Non-pigmented ciliary epithelial cell (primary cell): Measurements from ENCODE around the gene SLC25A22.

Experiments
- DNase-seq: peaks from one replicate; pipeline ENCODE4 v3.0.0-alpha.2; 2010; ENCODE audit warnings: low read depth

Gene SLC25A22

GRCh38 chr11:833849-834311 lies 35.8 kb upstream of the SLC25A22 start:
- no peak for DNase-seq

- no peak for DNase-seq
These were observed 35.2 kb upstream of the SLC25A22 start for GRCh38 chr11:833114-833791.

DNA sequence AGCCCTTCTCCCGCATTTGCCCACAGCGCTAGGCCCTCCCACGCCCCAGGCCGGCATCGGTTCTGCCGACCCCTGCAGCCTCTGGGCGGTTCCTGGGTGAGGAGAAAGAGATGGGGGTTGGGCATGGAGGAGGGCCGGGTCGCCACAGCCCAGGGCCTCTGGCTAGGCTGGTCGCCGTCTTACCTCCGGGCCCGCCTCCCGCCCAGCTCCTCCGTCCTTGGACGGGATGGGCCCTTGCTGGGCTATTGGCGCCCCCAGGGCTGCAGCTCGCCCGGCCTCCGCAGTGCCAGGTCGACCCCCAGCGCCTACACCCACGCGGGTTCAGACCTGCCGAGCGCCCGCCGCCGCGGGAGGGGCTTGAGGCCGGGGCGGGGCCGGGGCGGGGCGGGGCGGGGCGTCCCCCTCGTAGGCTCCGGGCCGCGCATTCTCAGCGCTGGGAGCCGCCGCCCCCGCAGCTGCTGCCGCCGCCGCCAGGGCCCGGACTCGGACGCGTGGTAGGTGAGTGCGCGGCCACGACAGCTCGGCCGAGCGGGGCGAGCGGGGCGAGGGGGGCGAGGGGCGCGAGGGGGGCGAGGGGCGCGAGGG lies 34.5 kb upstream of the SLC25A22 start, which contains the start of gene CD151:
Gene CD151 (plus strand): TSS at position 424 of the 585 bp plus-strand sequence. CDS start 3,118 bp downstream, outside the sequence.
- DNase-seq: no peak

- no peak for DNase-seq
These were observed 34.0 kb upstream of the SLC25A22 start for GRCh38 chr11:831961-832528.

DNA sequence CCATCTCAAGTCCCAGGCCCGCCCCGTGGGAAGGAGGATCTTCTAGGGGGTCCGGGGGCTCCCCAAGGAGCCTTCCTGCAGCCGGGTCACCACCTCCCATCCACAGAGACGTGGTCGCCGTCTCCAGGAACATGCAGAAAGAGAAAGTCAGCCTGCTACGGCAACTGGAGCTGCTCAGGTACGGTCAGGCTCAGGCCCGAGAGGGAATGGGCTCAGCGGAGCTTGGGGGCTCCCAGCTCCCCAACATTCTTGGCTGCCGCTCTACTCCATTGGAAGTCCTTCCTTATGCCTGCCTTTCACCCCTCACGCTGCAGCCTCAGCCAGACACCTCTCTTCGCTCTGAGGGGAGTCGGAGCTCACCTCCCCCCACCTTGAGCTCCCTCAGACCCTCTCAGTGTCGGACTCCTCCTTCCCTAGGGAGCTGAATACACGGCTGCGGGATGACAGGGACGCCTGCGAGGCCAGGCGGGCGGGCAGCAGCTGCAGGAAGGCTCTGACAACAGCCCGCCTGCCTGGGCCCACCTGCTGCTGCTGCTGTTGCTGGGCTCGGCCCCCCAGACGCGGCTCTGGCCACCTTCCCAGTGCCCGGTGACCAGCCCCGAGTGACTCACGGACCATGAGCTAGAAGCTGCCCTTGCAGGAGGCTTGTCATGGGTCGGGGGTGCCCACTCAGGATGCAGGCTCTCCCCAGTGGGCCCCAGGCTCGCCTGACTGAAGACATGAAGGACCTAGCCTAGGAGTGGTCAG lies 33.2 kb upstream of the SLC25A22 start:
- DNase-seq: no peak

- no peak for DNase-seq
These were observed 32.4 kb upstream of the SLC25A22 start for GRCh38 chr11:830295-831117.

DNA sequence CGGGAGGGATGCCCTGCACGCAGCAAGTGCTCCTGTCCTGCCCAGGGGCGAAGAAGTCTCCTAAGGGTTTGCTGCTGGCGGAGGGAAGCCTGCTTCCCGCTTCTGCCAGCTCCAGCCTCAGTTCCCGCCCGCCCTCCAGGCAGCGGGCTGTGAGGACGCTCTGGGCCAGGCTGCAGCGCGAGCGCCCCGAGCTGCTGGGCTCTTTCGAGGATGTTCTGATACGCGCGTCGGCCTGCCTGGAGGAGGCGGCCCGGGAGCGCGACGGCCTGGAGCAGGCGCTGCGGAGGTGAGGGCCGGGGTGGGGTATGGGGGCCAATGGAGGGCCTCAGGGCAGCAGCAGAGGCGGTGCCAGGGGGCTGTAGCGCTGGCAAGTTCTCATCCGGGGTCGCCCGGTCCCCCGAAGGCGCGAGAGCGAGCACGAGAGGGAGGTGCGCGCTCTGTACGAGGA lies 31.8 kb upstream of the SLC25A22 start:
- DNase-seq: no peak

- no peak for DNase-seq
These were observed 31.2 kb upstream of the SLC25A22 start for GRCh38 chr11:829176-829846.

- DNase-seq: no peak
These were observed 30.6 kb upstream of the SLC25A22 start for GRCh38 chr11:828506-829175.

GRCh38 chr11:827897-828192 lies 29.8 kb upstream of the SLC25A22 start, which contains the start of gene CRACR2B:
CRACR2B (plus strand) TSS chr11:827919; CDS start chr11:828608, 689 bp downstream.
- no peak for DNase-seq

- DNase-seq: no peak
These were observed 29.2 kb upstream of the SLC25A22 start for GRCh38 chr11:827146-827896.

- no peak for DNase-seq
These were observed 28.7 kb upstream of the SLC25A22 start for GRCh38 chr11:826836-827145.

GRCh38 chr11:826227-826621 lies 28.1 kb upstream of the SLC25A22 start:
- DNase-seq: no peak

DNA sequence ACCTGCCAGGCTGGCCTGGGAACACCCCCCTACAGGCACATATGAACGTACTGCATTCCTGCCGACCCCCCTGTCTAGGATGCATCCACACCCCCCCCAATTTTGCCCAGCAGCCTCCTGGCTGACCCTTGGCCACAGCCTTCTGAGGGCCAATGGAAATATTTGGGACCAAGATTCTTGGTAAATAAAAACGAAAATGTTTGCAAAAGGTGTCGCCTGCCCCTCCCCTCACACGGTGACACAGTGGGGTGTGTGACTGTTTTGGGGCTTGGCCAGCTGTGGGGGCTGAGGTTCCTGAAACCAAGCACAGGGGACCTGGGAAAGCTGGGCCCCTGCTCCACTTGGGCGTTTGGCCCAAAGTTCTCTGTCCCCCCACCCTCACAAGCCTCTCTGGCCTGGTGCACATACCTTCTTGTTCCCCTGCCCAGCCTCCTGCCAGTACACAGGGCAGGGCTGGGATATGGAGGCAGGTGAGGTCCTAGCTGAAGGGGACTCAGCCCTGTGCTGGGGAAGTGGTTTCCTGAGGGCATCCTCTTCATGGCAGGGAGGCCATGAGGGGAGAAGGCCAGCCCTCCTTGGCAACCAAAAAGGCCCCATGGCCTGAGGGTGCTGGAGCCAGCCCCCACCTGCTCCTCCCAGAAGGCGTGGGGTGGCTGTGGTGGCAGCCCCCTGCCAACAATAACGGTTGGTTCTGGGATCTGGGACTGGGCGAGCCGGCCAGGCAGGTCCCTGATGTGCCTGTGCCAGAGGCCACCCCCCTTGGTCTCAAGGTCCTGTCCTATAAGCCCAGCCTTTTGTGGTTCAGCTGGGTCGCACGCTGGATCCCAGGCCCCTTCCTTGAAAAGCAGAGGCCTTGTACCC lies 27.5 kb upstream of the SLC25A22 start:
- DNase-seq: no peak

- no peak for DNase-seq
These were observed 26.9 kb upstream of the SLC25A22 start for GRCh38 chr11:824942-825341.

GRCh38 chr11:824292-824880 lies 26.3 kb upstream of the SLC25A22 start:
- DNase-seq: no peak

DNA sequence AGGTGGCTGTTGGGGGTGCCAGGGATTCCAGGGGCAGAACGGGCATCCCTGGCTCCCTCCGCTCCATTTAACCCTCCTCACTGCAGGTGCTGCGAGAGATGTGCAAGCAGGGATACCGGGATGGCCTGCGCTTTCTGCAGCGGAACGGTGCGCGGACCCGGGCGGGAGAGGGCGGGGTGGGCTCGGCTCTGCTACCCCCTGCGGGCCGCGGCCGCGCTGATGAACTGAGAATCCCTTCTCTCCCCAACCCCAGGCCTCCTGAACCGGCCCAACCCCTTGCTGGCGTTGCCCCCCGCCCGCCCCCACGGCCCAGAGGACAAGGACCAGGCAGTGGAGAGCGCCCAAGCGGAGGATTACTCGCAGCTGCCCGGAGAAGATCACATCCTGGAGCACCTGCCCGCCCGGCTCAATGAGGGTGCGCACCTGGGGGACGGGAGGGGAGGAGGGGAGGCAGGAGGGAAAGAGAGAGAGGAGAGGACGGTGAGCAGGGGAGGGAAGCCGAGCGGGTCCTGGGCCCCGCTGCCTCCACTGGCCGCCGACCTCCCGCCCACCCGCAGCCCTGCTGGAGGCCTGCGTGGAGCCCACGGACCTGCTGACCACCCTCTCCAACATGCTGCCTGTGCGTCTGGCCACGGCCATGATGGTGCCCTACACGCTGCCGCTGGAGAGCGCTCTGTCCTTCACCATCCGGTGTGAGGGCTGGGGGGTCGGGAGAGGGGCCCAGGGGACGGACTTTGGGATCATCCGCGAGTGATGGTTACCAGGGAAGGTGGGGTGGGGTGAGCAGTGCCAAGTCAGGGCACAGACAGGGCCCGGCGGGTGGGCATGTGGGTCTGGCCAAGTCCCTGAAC lies 25.6 kb upstream of the SLC25A22 start:
- DNase-seq: no peak
